HFF-Myc (cell line): Measurements from ENCODE around the gene CELF2.

ENCODE experiments used
- DNase-seq: peaks from one replicate; pipeline ENCODE4 v3.0.0-alpha.2; 2011; ENCODE audit warnings: low read depth; ENCODE audit errors: extremely low read depth
- H3K4me3 ChIP-seq: replicated peaks from 2 replicates; pipeline ENCODE4 v1.5.1; 2011; ENCODE audit warnings: low read depth, mild to moderate bottlenecking, control low read depth, low read length
- TF ChIP-seq, protein P1 (sequence below): IDR thresholded peaks from 2 replicates; pipeline ENCODE4 v1.5.1; 2012; ENCODE audit warnings: mild to moderate bottlenecking, low read depth, low read length, control low read depth; ENCODE audit errors: missing control alignments

Gene CELF2

DNA sequence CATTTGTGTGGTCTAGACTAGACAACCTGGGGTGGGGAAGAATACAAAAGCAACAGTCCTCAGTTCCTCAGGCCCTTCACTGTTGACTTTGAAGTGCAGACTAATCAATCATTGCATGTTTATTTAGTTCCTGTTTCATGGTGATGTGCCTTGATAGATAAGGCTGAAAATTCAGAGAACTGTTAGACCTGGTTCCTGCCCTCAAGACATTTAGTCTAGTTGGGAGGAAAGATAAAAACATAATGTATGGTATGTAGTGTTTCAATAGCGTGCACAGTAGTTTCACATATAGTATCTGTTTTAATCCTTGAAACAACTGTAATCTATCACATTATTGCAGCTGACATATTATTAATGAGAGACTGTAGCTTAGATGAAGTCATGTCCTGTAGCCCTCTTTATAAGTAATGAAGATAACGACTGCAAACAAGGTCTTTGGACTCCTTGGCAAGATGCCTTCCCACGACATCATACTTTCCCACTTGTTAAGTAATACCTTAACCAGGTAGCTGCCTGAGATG lies 124.0 kb downstream of the CELF2 start:
- DNase-seq = no peak
- H3K4me3 ChIP-seq = no peak overlapping the region
- TF ChIP-seq, protein P1, sequence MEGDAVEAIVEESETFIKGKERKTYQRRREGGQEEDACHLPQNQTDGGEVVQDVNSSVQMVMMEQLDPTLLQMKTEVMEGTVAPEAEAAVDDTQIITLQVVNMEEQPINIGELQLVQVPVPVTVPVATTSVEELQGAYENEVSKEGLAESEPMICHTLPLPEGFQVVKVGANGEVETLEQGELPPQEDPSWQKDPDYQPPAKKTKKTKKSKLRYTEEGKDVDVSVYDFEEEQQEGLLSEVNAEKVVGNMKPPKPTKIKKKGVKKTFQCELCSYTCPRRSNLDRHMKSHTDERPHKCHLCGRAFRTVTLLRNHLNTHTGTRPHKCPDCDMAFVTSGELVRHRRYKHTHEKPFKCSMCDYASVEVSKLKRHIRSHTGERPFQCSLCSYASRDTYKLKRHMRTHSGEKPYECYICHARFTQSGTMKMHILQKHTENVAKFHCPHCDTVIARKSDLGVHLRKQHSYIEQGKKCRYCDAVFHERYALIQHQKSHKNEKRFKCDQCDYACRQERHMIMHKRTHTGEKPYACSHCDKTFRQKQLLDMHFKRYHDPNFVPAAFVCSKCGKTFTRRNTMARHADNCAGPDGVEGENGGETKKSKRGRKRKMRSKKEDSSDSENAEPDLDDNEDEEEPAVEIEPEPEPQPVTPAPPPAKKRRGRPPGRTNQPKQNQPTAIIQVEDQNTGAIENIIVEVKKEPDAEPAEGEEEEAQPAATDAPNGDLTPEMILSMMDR = no peak

DNA sequence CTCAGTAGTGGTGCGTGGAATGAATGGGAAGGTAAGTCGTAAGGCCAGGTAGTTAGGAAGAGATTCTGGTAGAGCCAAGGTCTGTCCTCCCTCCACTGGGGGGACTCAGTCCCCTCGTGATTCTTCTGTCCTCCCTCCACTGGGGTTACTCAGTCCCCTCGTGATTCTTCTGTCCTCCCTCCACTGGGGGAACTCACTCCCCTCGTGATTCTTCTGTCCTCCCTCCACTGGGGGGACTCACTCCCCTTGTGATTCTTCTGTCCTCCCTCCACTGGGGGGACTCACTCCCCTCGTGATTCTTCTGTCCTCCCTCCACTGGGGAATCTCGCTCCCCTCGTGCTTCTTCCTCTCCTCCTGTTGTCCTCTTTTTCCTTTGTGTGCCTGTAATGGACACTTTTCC lies 125.1 kb downstream of the CELF2 start:
- no peak for DNase-seq
- TF ChIP-seq, protein P1 = no peak
- H3K4me3 ChIP-seq = no peak overlapping the region

DNA sequence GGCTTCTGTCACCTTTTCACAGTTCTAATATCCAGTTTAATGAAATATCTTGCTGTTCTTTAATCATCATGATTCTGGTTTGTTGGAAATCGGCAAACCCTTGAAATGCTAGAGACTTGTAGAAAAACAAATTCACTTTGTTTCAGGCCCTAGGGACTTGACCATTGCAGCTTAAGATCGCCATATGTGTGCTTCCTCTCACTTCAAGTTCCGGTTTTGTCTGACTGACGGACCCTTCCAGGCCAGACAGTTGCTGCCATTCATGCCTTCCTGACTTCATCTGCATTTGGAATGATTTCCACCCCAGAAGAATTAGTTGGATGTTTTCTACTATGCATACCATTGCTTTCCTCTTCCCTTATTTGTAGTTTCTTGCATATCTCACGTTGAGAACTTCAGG lies 125.6 kb downstream of the CELF2 start:
- H3K4me3 ChIP-seq = no peak overlapping the region
- TF ChIP-seq, protein P1 = no peak
- no peak for DNase-seq

DNA sequence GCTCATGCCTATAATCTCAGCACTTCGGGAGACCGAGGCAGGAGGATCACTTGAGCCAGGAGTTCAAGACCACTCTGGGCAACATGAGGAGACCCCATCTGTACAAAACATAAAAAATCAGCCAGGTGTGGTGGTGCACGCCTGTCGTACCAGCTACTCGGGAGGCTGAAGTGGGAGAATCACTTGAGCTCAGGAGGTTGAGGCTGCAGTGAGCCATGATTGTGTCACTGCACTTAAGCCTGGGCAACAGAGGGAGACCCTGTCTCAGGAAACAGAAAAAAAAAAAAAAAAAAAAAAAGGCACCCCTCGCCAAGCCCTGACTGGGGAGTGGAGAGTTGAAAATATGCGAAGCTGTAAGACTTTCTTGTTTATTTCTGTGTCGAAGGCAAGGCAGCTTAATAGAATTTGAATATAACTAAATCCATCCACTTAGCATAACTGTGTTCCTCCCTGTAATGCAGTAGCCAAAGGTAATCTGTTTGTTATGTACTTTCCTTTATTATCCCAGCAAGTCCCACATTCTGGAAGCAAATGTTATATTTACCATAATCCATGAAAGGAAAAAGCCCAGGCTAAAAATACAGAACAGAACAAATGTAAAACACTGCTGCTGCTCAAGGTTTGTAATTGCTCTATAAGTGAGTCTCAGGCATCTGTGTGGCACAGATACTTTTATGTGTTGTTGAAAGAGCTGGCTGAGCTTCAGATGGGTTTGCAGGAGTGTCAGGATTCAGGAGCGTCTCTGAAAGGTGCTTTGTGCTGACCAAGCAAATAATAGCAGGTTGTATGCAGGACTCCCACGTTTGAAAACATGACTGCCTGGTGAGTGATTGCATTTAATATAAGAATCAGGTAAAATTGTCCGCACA lies 127.2 kb downstream of the CELF2 start:
- TF ChIP-seq, protein P1 = no peak
- H3K4me3 ChIP-seq = no peak overlapping the region
- no peak for DNase-seq

DNA sequence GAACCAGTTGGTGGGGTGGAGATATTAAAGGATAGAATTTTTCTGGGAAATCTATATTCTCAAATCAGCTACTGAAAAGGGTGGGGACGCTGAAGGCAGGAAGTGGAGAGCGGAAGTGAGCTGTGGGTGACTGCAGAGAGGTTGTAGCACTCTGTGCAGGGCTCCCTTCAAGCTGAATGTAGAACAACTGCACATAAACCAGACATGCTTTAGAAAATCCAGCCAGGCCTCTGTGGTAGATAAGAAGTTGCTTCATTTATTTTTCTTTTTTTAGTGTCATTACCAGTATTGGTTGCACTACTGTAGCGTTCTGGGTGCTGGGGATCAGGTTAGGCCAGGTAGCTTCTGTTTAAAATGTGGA lies 127.8 kb downstream of the CELF2 start:
- no peak overlapping the region for H3K4me3 ChIP-seq
- TF ChIP-seq, protein P1 = no peak
- no peak for DNase-seq

DNA sequence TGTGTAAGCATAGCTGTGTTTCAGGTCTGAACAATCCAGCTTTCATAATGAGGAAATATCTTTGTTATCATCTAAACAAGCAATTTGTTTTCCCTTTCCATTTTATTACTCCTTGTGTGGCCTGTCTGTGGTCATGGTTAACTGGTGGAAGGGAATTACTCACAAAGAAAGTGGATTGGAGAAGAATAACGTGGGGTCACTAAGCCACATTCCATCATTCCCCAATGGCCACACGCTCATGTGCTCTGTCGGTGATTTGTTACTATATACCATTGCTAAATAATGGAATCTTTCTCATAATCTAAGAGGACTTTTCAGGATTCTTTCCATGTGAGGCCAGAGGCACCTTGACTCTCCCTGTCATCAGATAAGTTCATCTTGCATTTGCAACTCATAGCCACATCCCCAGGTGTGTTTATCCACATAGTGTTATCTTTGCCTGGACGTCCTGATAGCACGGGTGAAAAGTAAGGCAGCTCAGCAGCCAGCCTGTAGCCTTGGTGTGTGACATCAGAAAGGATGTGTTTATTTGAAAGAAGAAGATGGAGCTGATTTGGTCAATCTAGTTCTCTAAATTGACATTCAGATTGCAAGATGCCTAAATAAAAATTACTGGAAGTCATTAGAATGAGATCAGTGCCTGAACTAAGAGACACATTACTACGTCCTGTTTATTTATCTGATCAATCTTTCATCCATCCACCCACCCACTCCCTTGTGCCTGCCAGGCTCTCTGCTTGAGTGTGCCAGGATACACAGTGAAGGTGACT lies 128.9 kb downstream of the CELF2 start:
- DNase-seq = no peak
- no peak overlapping the region for H3K4me3 ChIP-seq
- TF ChIP-seq, protein P1 = no peak
